ENCODE data around the gene NDUFC1.
"Not testable (repeated sequence)": the region's sequence is repeated elsewhere in the genome, so short reads cannot be mapped to it uniquely, and the experiment has no call there.

Gene NDUFC1

GRCh38 chr4:139297001-139297410, 5.3 kb downstream of the NDUFC1 start:
- DNase-seq, result no peak

GRCh38 chr4:139295942-139296299, 6.4 kb downstream of the NDUFC1 start:
- DNase-seq, result no peak

- peak; percentile 100 for DNase-seq
Observed at GRCh38 chr4:139295206-139295941, 6.9 kb downstream of the NDUFC1 start.

- DNase-seq, result no peak
Observed at GRCh38 chr4:139286186-139286698, 16.0 kb downstream of the NDUFC1 start.

GRCh38 chr4:139282721-139283075, 19.6 kb downstream of the NDUFC1 start:
- no peak for DNase-seq

GRCh38 chr4:139282065-139282720, 20.1 kb downstream of the NDUFC1 start:
- no peak for DNase-seq

GRCh38 chr4:139279760-139280620, 22.3 kb downstream of the NDUFC1 start, which contains the start of gene MGARP:
Gene MGARP, minus strand, starts transcription at chr4:139280225. Its CDS starts 67 bp downstream, at chr4:139280158.
- peak; percentile 71 for DNase-seq

GRCh38 chr4:139278912-139279759, 23.1 kb downstream of the NDUFC1 start:
- peak; percentile 57 for DNase-seq

GRCh38 chr4:139278485-139278884, 23.8 kb downstream of the NDUFC1 start:
- no peak for DNase-seq

GRCh38 chr4:139275281-139275735, 27.0 kb downstream of the NDUFC1 start:
- no peak for DNase-seq

- no peak for DNase-seq
Observed at GRCh38 chr4:139274790-139275189, 27.5 kb downstream of the NDUFC1 start.

GRCh38 chr4:139273835-139274234, 28.4 kb downstream of the NDUFC1 start:
- no peak for DNase-seq

- DNase-seq, result no peak
Observed at GRCh38 chr4:139267301-139267700, 35.0 kb downstream of the NDUFC1 start.

GRCh38 chr4:139266583-139267257, 35.6 kb downstream of the NDUFC1 start:
- DNase-seq, result peak; percentile 87

GRCh38 chr4:139266208-139266582, 36.1 kb downstream of the NDUFC1 start:
- no peak for DNase-seq

GRCh38 chr4:139265654-139266053, 36.6 kb downstream of the NDUFC1 start:
- DNase-seq, result no peak

GRCh38 chr4:139256349-139256748, 45.9 kb downstream of the NDUFC1 start:
- no peak for DNase-seq

GRCh38 chr4:139255581-139255980, 46.7 kb downstream of the NDUFC1 start:
- not testable (repeated sequence) for DNase-seq

GRCh38 chr4:139253713-139254112, 48.6 kb downstream of the NDUFC1 start:
- no peak for DNase-seq

GRCh38 chr4:139253046-139253445, 49.2 kb downstream of the NDUFC1 start:
- DNase-seq, result no peak

- DNase-seq, result no peak
Observed at GRCh38 chr4:139247700-139248238, 54.5 kb downstream of the NDUFC1 start.

All from activated CD8-positive, alpha-beta memory T cell treated with anti-CD3 and anti-CD28 coated beads, Interleukin-2, amount 50 U/mL, for 48 hours (primary cell).